ENCODE results near the gene PTPN14.

Gene PTPN14

DNA sequence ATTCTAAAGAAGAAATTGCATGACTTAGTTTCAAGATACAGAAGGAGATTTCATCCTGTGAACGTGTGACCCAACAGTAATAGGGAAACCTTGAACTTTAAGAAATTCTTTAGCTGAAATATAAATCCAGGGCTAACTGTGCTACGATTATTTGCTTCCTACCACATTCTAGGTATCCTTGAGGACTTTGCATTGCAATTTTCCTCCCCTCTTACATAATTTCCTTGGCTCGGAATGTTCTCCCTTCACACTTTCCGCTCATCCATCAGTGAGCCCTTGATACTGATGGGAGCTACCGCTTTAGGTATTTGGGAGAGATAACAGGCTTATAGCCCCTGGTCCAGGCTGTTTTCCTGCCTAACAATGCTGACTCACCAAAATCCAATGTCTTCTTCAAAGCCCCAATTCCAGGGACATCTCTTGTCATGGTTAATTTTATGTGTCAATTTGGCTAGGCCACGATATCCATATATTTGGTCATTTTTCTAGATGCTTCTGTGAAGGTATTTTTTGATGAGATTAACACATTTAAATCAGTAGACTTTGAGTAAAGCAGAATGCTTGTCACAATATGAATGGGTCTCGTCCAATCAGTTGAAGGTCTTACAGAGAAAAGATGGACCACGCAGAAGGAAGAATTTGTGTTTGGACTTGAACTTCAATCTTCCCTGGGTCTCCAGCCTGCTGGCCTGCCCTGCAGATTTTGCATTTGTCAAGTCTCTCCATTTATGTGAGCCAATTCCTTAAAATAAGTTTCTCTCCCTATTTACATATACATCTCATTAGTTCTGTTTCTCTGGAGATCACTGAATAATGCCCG lies 121.2 kb downstream of the PTPN14 start:
- TF ChIP-seq, protein P1, sequence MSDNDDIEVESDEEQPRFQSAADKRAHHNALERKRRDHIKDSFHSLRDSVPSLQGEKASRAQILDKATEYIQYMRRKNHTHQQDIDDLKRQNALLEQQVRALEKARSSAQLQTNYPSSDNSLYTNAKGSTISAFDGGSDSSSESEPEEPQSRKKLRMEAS (IDR thresholded peaks at IDR 0.05; ENCODE audit: low read depth, low read length) = no peak
- no peak for TF ChIP-seq MYC (IDR thresholded peaks at IDR 0.05; ENCODE audit: low read depth, low read length)
- TF ChIP-seq POLR2A (IDR thresholded peaks at IDR 0.05; ENCODE audit: extremely low read depth, insufficient read length) = no peak
- TF ChIP-seq, protein P2, sequence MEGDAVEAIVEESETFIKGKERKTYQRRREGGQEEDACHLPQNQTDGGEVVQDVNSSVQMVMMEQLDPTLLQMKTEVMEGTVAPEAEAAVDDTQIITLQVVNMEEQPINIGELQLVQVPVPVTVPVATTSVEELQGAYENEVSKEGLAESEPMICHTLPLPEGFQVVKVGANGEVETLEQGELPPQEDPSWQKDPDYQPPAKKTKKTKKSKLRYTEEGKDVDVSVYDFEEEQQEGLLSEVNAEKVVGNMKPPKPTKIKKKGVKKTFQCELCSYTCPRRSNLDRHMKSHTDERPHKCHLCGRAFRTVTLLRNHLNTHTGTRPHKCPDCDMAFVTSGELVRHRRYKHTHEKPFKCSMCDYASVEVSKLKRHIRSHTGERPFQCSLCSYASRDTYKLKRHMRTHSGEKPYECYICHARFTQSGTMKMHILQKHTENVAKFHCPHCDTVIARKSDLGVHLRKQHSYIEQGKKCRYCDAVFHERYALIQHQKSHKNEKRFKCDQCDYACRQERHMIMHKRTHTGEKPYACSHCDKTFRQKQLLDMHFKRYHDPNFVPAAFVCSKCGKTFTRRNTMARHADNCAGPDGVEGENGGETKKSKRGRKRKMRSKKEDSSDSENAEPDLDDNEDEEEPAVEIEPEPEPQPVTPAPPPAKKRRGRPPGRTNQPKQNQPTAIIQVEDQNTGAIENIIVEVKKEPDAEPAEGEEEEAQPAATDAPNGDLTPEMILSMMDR (IDR thresholded peaks at IDR 0.05; ENCODE audit: low read depth, low read length) = no peak
- H3K4me3 ChIP-seq (ENCODE audit: low read depth, low read length) = no peak overlapping the region
- no peak for DNase-seq (ENCODE audit: low read depth)

DNA sequence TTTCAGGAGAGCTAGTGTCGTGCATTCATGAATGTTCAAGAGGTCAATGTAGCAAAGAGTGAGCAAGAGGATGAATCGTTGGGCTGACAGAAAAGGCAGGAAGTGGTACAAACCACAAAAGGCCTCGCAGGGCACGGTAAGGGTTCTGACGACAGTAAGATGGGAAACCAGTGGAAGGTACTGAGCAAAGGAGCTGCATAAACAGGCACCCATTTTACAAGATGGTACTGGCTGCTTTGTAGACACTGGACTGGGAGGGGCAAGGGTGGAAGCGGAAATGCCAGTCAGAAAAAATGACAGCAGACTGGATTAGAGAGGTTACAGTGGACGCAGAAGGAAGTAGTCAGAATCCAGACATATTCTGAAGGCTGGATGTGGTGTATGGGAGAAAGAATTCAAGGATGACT lies 123.5 kb downstream of the PTPN14 start:
- DNase-seq (ENCODE audit: low read depth) = peak; percentile 98
- TF ChIP-seq, protein P1 (IDR thresholded peaks at IDR 0.05; ENCODE audit: low read depth, low read length) = peak; percentile 38; the same call in 1 of the 2 replicates
- TF ChIP-seq, protein P2 (IDR thresholded peaks at IDR 0.05; ENCODE audit: low read depth, low read length) = no peak
- TF ChIP-seq MYC (IDR thresholded peaks at IDR 0.05; ENCODE audit: low read depth, low read length) (peak; percentile 54; the same call in 1 of the 2 replicates), POLR2A (IDR thresholded peaks at IDR 0.05; ENCODE audit: extremely low read depth, insufficient read length) (peak; percentile 50)
- peak overlapping the region; percentile 35 for H3K4me3 ChIP-seq (ENCODE audit: low read depth, low read length)

DNA sequence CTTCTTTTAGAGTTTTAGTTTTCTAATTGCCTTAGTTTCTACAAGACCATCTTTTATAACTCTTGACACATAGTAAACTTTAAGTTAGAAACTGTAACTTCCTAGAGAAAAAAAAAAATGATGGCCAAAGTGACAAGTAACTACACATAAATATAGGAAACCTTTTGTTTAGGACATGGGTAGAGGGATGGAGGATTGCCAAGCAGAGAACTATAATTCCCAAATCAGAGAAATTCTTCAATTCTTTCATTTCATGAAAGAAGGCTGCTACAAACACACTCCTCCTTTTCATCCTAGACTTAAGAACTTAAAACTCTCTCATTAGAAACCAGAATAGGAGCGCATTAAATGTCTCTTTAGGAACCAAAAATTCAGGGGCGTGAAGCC lies 125.0 kb downstream of the PTPN14 start:
- no peak overlapping the region for H3K4me3 ChIP-seq (ENCODE audit: low read depth, low read length)
- DNase-seq (ENCODE audit: low read depth) = no peak
- TF ChIP-seq, protein P2 (IDR thresholded peaks at IDR 0.05; ENCODE audit: low read depth, low read length) = no peak
- TF ChIP-seq MYC (IDR thresholded peaks at IDR 0.05; ENCODE audit: low read depth, low read length) = no peak
- TF ChIP-seq, protein P1 (IDR thresholded peaks at IDR 0.05; ENCODE audit: low read depth, low read length) = no peak
- no peak for TF ChIP-seq POLR2A (IDR thresholded peaks at IDR 0.05; ENCODE audit: extremely low read depth, insufficient read length)

DNA sequence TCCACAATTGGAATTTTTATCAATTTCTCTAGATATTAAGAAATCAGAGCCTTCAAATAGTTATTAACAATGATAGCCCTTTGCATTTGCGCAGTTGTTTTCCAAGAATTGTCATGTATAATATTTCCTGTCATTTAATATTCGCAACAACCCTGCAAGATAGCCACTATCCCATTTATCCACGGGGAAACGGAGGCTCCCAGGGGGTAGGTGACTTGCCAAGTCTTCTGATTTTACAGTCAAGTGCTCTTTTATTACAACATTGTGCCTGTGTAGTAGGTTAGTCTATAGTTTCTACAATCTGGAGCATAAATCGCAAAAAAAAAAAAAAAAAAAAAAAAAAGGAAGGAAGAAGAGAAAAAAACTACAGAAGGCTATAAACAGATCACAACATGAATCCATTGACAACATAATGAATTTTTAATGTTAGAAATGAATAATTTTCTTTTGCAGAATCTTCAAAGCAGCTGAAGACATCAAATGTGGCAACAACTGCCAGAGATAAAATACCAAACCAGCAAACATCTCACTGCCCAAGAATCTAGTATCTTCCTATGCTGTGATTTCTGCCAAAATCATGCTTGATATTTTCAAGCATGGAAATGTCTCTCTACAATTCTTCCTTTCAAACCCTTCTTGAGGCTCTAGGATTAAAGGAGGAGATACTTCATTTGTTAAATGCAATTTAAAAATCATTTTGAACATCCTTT lies 125.5 kb downstream of the PTPN14 start:
- no peak overlapping the region for H3K4me3 ChIP-seq (ENCODE audit: low read depth, low read length)
- TF ChIP-seq, protein P1 (IDR thresholded peaks at IDR 0.05; ENCODE audit: low read depth, low read length) = no peak
- TF ChIP-seq POLR2A (IDR thresholded peaks at IDR 0.05; ENCODE audit: extremely low read depth, insufficient read length) = no peak
- TF ChIP-seq, protein P2 (IDR thresholded peaks at IDR 0.05; ENCODE audit: low read depth, low read length) = no peak
- TF ChIP-seq MYC (IDR thresholded peaks at IDR 0.05; ENCODE audit: low read depth, low read length) = no peak
- DNase-seq (ENCODE audit: low read depth) = no peak

DNA sequence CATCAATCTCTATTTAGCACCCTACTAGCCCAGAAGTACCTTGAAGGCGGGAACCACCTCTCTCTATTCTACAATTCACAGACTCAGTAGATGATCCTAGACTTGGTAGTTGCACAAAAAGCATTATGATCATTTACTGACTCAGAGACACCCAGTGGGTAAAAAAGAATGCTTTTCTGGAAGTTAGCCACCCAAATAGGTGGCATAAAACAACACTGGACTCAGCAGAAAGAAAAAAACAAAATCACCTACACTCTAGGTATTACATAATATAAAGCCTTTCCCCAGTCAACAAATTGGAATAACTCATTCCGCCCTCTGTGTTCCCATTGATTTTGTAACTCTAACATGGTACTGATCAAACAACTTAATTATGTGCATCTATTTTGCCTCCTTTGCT lies 126.3 kb downstream of the PTPN14 start:
- no peak for DNase-seq (ENCODE audit: low read depth)
- TF ChIP-seq, protein P1 (IDR thresholded peaks at IDR 0.05; ENCODE audit: low read depth, low read length) = no peak
- TF ChIP-seq, protein P2 (IDR thresholded peaks at IDR 0.05; ENCODE audit: low read depth, low read length) = no peak
- TF ChIP-seq MYC (IDR thresholded peaks at IDR 0.05; ENCODE audit: low read depth, low read length) (no peak), POLR2A (IDR thresholded peaks at IDR 0.05; ENCODE audit: extremely low read depth, insufficient read length) (no peak)
- no peak overlapping the region for H3K4me3 ChIP-seq (ENCODE audit: low read depth, low read length)

All from NB4 (cell line).